Stimulated activated CD4-positive, alpha-beta T cell treated with anti-CD3 and anti-CD28 coated beads, Interleukin-12 subunit alpha, Interleukin-12 subunit beta, amount 100 ng/mL, for 4 hours (primary cell): ENCODE measurements around the gene ZBTB46.
"Not testable (repeated sequence)": the region's sequence is repeated elsewhere in the genome, so short reads cannot be mapped to it uniquely, and the experiment has no call there.

Source experiments
- DNase-seq: peaks from one replicate; pipeline ENCODE4 v3.0.0-alpha.2; 2020

The ZBTB46 gene

GRCh38 chr20:63857764-63858392, 26.8 kb upstream of the ZBTB46 start:
- DNase-seq, result no peak

GRCh38 chr20:63856098-63856511, 25.0 kb upstream of the ZBTB46 start:
- DNase-seq, result no peak

GRCh38 chr20:63855363-63856097, 24.5 kb upstream of the ZBTB46 start:
- no peak for DNase-seq

- no peak for DNase-seq
These were observed 23.8 kb upstream of the ZBTB46 start for GRCh38 chr20:63854766-63855362.

- DNase-seq, result no peak
These were observed 23.2 kb upstream of the ZBTB46 start for GRCh38 chr20:63854069-63854765.

- not testable (repeated sequence) for DNase-seq
These were observed 22.6 kb upstream of the ZBTB46 start for GRCh38 chr20:63853733-63854068.

- not testable (repeated sequence) for DNase-seq
These were observed 20.5 kb upstream of the ZBTB46 start for GRCh38 chr20:63851548-63851943.

- DNase-seq, result peak; percentile 46
These were observed 19.9 kb upstream of the ZBTB46 start for GRCh38 chr20:63850689-63851547.

- no peak for DNase-seq
These were observed 17.2 kb upstream of the ZBTB46 start for GRCh38 chr20:63848003-63848911.

GRCh38 chr20:63847237-63848002, 16.4 kb upstream of the ZBTB46 start:
- no peak for DNase-seq

- DNase-seq, result no peak
These were observed 15.8 kb upstream of the ZBTB46 start for GRCh38 chr20:63846888-63847236.

- no peak for DNase-seq
These were observed 15.2 kb upstream of the ZBTB46 start for GRCh38 chr20:63846128-63846771.

- DNase-seq, result no peak
These were observed 13.5 kb upstream of the ZBTB46 start for GRCh38 chr20:63844511-63844991.

- DNase-seq, result no peak
These were observed 12.7 kb upstream of the ZBTB46 start for GRCh38 chr20:63843778-63844177.

- DNase-seq, result no peak
These were observed 12.2 kb upstream of the ZBTB46 start for GRCh38 chr20:63843222-63843621.

- no peak for DNase-seq
These were observed 11.2 kb upstream of the ZBTB46 start for GRCh38 chr20:63842258-63842657.

GRCh38 chr20:63840405-63840828, 9.4 kb upstream of the ZBTB46 start:
- DNase-seq, result no peak

GRCh38 chr20:63839620-63840019, 8.6 kb upstream of the ZBTB46 start:
- DNase-seq, result no peak

- no peak for DNase-seq
These were observed 6.4 kb upstream of the ZBTB46 start for GRCh38 chr20:63837479-63837878.
